CD4-positive, alpha-beta T cell treated with Interleukin-2 at 100 ng/mL for 4 hours (primary cell): ENCODE measurements around the gene DPP6.
"Not testable (repeated sequence)": the region's sequence is repeated elsewhere in the genome, so short reads cannot be mapped to it uniquely, and the experiment has no call there.

Experiments
- DNase-seq: peaks from one replicate; pipeline ENCODE4 v3.0.0-alpha.2; 2020; ENCODE audit warnings: low spot score

DPP6 gene

DNA sequence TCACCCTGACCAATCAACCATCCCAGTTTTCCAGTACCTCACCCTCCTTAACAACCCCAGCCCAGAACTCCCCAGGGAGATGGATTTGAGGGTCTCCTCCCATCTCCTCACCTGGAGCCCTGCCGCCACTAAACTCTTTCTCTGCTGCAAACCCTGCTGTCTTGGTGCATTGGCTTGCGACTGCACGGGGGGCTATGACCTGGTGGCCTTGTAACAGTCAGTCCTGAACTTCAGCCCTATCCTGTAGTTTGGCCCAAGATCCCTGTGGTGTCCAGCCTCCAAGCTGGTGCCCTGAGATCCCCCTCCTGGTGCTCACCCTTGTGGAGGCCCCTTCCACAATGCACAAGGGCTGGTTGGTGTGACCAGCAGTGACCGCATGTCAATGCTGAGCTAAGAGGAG is 858.8 kb downstream of the DPP6 start:
- DNase-seq, result no peak

DNA sequence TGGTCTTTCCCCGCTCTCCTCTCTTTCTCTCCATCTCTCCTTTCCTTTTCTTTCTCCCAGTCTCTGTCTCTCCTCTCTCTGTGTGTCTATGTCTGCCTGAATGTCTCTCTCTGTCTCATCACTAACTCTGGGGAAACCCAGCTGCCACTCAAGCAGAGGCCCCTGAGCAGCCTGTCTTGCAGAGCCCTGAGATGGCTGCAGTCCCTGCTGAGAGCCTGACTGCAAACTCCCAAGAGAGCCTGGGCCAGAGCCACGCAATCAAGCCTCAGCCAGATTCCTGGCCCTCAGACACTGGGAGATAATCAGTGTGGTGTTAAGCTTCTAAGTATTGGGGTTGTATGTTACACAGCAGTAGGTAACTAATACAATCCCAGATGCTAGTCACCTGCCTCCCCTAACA is 859.2 kb downstream of the DPP6 start:
- no peak for DNase-seq

DNA sequence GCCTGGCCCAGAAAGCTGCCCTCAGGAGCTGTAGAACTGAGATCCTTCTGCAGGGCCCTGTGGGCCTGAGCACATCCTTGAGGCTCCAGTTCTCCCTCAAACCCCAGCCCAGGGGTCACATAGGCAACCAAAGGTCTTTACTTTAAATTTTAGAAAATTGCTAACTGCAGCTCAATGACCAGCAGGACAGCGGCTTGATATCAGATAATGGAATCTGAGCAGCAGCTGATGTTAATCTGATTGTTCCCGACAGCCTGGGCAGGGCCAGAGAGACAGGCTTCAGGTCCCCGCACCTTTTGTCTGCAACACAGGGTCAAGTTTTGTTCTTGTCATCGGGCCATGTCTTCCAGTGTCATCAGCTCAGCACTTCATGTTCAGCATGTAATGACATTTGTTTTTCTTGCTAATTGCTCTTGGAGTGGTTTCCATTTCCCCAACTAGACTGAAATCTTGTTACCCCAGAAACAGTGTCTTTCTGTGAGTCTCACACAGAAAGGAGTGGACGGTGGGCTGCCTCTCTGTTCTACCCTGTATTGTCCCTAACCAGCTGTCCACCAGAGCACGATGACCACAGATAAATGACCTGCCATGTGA is 859.8 kb downstream of the DPP6 start:
- DNase-seq, result no peak

- no peak for DNase-seq
Measured at GRCh38 chr7:154912871-154913637, 860.9 kb downstream of the DPP6 start.

- DNase-seq, result peak; percentile 89
Measured at GRCh38 chr7:154913638-154914307, 861.6 kb downstream of the DPP6 start.

GRCh38 chr7:154914308-154914995 is 862.3 kb downstream of the DPP6 start:
- no peak for DNase-seq

GRCh38 chr7:154914996-154915380 is 862.8 kb downstream of the DPP6 start:
- DNase-seq, result no peak

GRCh38 chr7:154915600-154915999 is 863.4 kb downstream of the DPP6 start:
- DNase-seq, result no peak

DNA sequence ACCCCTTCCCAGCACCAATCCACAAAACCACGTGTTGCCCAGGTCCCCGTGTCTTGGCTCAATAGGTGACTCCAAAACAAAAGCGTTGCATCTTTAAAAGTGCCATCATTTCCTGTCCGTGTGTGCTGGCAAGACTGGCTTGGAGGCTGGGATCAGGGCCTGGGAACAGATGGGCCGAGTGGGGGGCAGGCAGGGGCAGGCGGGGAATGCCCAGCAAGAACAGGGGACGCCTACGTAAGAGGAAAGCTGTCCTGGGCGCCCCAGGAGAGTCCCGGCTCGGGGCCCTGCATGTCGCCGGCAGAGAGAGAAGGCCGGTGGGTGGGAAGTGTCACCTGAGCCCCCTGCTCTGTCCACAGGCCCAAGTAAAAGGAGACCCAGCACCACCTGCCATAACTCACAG is 864.2 kb downstream of the DPP6 start:
- DNase-seq, result no peak

- no peak for DNase-seq
Measured at GRCh38 chr7:154916856-154917807, 864.9 kb downstream of the DPP6 start.

- DNase-seq, result no peak
Measured at GRCh38 chr7:154917808-154918160, 865.6 kb downstream of the DPP6 start.

- DNase-seq, result no peak
Measured at GRCh38 chr7:154918266-154918665, 866.1 kb downstream of the DPP6 start.

DNA sequence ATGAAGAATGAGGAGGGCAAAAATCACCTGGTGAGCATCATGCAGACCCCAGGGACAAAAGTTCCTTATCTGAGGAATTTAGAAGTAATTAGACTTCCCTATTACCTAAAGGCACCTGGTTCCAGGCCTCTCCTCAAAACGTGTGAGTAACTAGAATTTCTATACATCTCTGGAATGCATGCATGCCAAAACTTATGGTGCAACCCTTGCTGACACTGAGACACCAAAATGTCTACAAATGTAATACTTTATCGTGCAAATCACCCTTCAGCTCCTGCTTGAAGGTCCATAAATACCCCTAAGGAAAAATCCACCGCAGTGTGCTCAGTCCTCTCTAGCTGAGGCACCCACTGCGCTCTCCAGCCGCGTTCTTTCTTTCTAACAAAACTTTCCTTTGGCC is 866.5 kb downstream of the DPP6 start:
- DNase-seq, result no peak

- no peak for DNase-seq
Measured at GRCh38 chr7:154919344-154920225, 867.4 kb downstream of the DPP6 start.

- not testable (repeated sequence) for DNase-seq
Measured at GRCh38 chr7:154922472-154922871, 870.3 kb downstream of the DPP6 start.

DNA sequence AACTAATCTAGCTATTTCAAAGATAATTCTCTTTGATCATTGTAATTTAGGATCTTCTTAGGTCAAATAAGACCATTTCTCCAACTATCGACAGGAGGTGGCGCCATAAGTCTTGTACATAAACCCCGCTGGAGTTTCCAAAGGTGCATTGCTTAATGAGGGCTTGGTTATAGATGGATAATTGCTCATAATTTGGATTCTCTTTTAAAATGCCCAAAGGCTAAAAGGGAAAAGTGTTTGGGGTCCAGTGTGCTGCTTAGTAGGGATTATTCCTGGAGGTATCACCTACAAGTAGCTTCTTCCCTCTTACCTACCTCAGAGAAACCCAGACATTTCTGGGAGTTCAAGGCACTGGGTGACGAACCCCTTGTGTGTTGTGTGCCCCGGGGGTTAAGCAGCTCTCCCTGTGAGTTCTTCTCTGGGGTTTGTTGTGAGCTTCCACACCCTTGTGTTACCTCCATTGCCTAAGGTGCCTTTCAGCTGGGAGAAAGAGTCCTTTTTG is 875.5 kb downstream of the DPP6 start:
- peak; percentile 83 for DNase-seq

GRCh38 chr7:154928136-154929005 is 876.2 kb downstream of the DPP6 start:
- DNase-seq, result peak; percentile 97

- no peak for DNase-seq
Measured at GRCh38 chr7:154929006-154929726, 877.0 kb downstream of the DPP6 start.

- DNase-seq, result no peak
Measured at GRCh38 chr7:154931906-154932305, 879.7 kb downstream of the DPP6 start.
